Keratinocyte (primary cell): ENCODE data around the gene FZD4. TPM values are rescaled to one million over a fixed set of nuclear protein-coding genes. Genes with fewer than 3 reads are reported as not detected.
"Not testable (repeated sequence)": the region's sequence is repeated elsewhere in the genome, so short reads cannot be mapped to it uniquely, and the experiment has no call there.

Experiments
- DNase-seq: peaks from one replicate; pipeline ENCODE4 v3.0.0-alpha.2; 2011; ENCODE audit warnings: low read depth, missing footprints, low spot score
- FAIRE-seq: peaks from 2 replicates; lab custom pipeline; 2011; peaks lifted over from hg19 to GRCh38; lab: Jason Lieb, UNC
- H2AFZ ChIP-seq: 2 replicates; pipeline ENCODE4 v1.6.0; 2012; ENCODE audit warnings: low read length, control low read depth, inconsistent platforms; ENCODE audit not compliant: control insufficient read depth
- H3K27ac ChIP-seq: 2 replicates; pipeline ENCODE4 v1.5.1; 2011; ENCODE audit warnings: low read length; ENCODE audit not compliant: control insufficient read depth, insufficient read depth
- H3K27me3 ChIP-seq: 3 replicates; pipeline ENCODE4 v1.6.0; 2011; ENCODE audit warnings: low read length; ENCODE audit not compliant: control insufficient read depth, insufficient read depth; ENCODE audit errors: extremely low read depth
- H3K36me3 ChIP-seq, 2 experiments: 2 replicates in 1 of 2; 3 replicates in 1 of 2; pipeline ENCODE4 v1.5.1; 2011; ENCODE audit warnings: low read length in 2 of 2, mild to moderate bottlenecking in 1 of 2; ENCODE audit not compliant: control insufficient read depth in 2 of 2, insufficient read depth in 2 of 2; ENCODE audit errors: extremely low read depth in 1 of 2
- H3K4me1 ChIP-seq: 3 replicates; pipeline ENCODE4 v1.5.1; 2011; ENCODE audit warnings: low read length; ENCODE audit not compliant: control insufficient read depth, insufficient read depth; ENCODE audit errors: extremely low read depth
- H3K4me2 ChIP-seq: 3 replicates; pipeline ENCODE4 v1.6.0; 2011; ENCODE audit warnings: low read depth, low read length; ENCODE audit not compliant: control insufficient read depth, insufficient read depth; ENCODE audit errors: extremely low read depth
- H3K4me3 ChIP-seq, 3 experiments: fragments of 200-600 bp in 1 of 3; sonication (generic) in 1 of 3; 2 replicates in 2 of 3; 3 replicates in 1 of 3; pipeline ENCODE4 v1.5.1; 2011 to 2016; ENCODE audit warnings: low read length in 3 of 3, mild to moderate bottlenecking in 3 of 3, control low read depth in 2 of 3, inconsistent platforms in 1 of 3, low read depth in 1 of 3, mixed read lengths in 1 of 3, mixed run types in 1 of 3, moderate library complexity in 1 of 3; ENCODE audit not compliant: control insufficient read depth in 2 of 3, insufficient read depth in 2 of 3; ENCODE audit errors: extremely low read depth in 1 of 3
- H3K79me2 ChIP-seq: 2 replicates; pipeline ENCODE4 v1.6.0; 2012; ENCODE audit warnings: low read length; ENCODE audit not compliant: control insufficient read depth, insufficient read depth
- H3K9ac ChIP-seq: 3 replicates; pipeline ENCODE4 v1.6.0; 2011; ENCODE audit warnings: low read length; ENCODE audit not compliant: control insufficient read depth, insufficient read depth; ENCODE audit errors: extremely low read depth
- H3K9me1 ChIP-seq: 3 replicates; pipeline ENCODE4 v1.6.0; 2011; ENCODE audit warnings: low read length; ENCODE audit not compliant: control insufficient read depth, insufficient read depth; ENCODE audit errors: extremely low read depth
- H3K9me3 ChIP-seq: 2 replicates; pipeline ENCODE4 v1.5.1; 2012; ENCODE audit warnings: low read depth, low read length; ENCODE audit not compliant: control insufficient read depth
- H4K20me1 ChIP-seq: 3 replicates; pipeline ENCODE4 v1.6.0; 2011; ENCODE audit warnings: low read length; ENCODE audit not compliant: control insufficient read depth, insufficient read depth; ENCODE audit errors: extremely low read depth
- CTCF ChIP-seq, 3 experiments: IDR thresholded peaks in 1 of 3; conservative IDR thresholded peaks in 1 of 3; optimal IDR thresholded peaks in 1 of 3; 2 replicates in 2 of 3; 3 replicates in 1 of 3; pipeline versions ENCODE3 to v1.5.1; 2011; ENCODE audit warnings: low read length in 3 of 3, mild to moderate bottlenecking in 3 of 3, moderate library complexity in 2 of 3, control low read depth in 1 of 3, inconsistent platforms in 1 of 3; ENCODE audit not compliant: insufficient read depth in 2 of 3; ENCODE audit errors: extremely low read depth in 1 of 3
- EZH2 ChIP-seq: IDR thresholded peaks from one replicate; pipeline ENCODE4 v1.6.1; 2012; ENCODE audit warnings: inconsistent platforms, mild to moderate bottlenecking, low read length, moderate library complexity
- dilution Hi-C: fragments of 300-500 bp; cut with MboI; formaldehyde crosslinking; loops from one replicate; pipeline ENCODE4 v1.7.0; 2020; ENCODE audit warnings: low sequenced_read_pairs; ENCODE audit not compliant: extremely low pct_ligation_motif_present
- polyA plus RNA-seq, 5 experiments: library from polyadenylated mRNA; depleted of rRNA in 3 of 5; stranded (reverse) in 3 of 5; stranded (forward) in 1 of 5; unstranded in 1 of 5; fragments of >200 nt; gene quantifications; 1 replicate in 1 of 5; 2 replicates in 3 of 5; 3 replicates in 1 of 5; pipeline versions ENCODE4 v1.2.1 to v1.2.3, GENCODE V29; 2011 to 2012; ENCODE audit warnings: missing spikeins in 2 of 5, low read depth in 1 of 5, low replicate concordance in 1 of 5

The FZD4 gene
- polyA plus RNA-seq, 1 donor (not counting 4 experiments of a cell fraction or from before 2014, with no cell fraction given): 0.56 TPM

GRCh38 chr11:86938900-86939880 lies 16.0 kb downstream of the FZD4 start:
- no peak overlapping the region for H3K27ac ChIP-seq
- H3K79me2 ChIP-seq: no peaks in the 10 kb centered on the region
- FAIRE-seq (no peak), DNase-seq (no peak)
- H2AFZ ChIP-seq: no peak overlapping the region
- peak in 2 of 3 experiments; percentile 41 to 52 for TF ChIP-seq CTCF (optimal IDR thresholded peaks at IDR 0.05 in 1 of 3, IDR thresholded peaks at IDR 0.05 in 1 of 3, conservative IDR thresholded peaks at IDR 0.05 in 1 of 3; ENCODE audit: extremely low read depth in 1 of 3, insufficient read depth in 2 of 3, low read length in 3 of 3)
- no peak for TF ChIP-seq EZH2
- H3K36me3 ChIP-seq: no peaks in the 10 kb centered on the region
- H3K4me3 ChIP-seq: no peak overlapping the region
- no peak overlapping the region for H3K9ac ChIP-seq
- H3K27me3 ChIP-seq: no peaks in the 10 kb centered on the region
- no peaks in the 10 kb centered on the region for H3K4me1 ChIP-seq
- no peaks in the 10 kb centered on the region for H4K20me1 ChIP-seq
- no peak overlapping the region for H3K4me2 ChIP-seq
- dilution Hi-C loops: no loop called here
- H3K9me3 ChIP-seq: no peaks in the 10 kb centered on the region
- no peaks in the 10 kb centered on the region for H3K9me1 ChIP-seq

GRCh38 chr11:86938203-86938899 lies 16.8 kb downstream of the FZD4 start:
- Histone ChIP-seq H3K4me2 (no peak overlapping the region), H3K27me3 (no peaks in the 10 kb centered on the region)
- FAIRE-seq: no peak

GRCh38 chr11:86937193-86937806 lies 17.9 kb downstream of the FZD4 start:
- H3K27ac ChIP-seq, H3K9me3 ChIP-seq, dilution Hi-C loops, DNase-seq, FAIRE-seq, H3K4me3 ChIP-seq, H2AFZ ChIP-seq, H3K36me3 ChIP-seq, H3K27me3 ChIP-seq, H3K79me2 ChIP-seq, H3K9ac ChIP-seq, H4K20me1 ChIP-seq, H3K4me1 ChIP-seq, H3K4me2 ChIP-seq, H3K9me1 ChIP-seq: not testable (repeated sequence)

More at GRCh38 chr11:86938203-86938899, 16.8 kb downstream of the FZD4 start:
- Histone ChIP-seq H3K4me3 (no peak overlapping the region), H3K79me2 (no peaks in the 10 kb centered on the region), H3K27ac (no peak overlapping the region), H2AFZ (no peak overlapping the region), H3K9me1 (no peaks in the 10 kb centered on the region), H4K20me1 (no peaks in the 10 kb centered on the region), H3K36me3 (no peaks in the 10 kb centered on the region), H3K9ac (no peak overlapping the region), H3K9me3 (no peaks in the 10 kb centered on the region), H3K4me1 (no peaks in the 10 kb centered on the region)
- TF ChIP-seq CTCF (optimal IDR thresholded peaks at IDR 0.05 in 1 of 3, IDR thresholded peaks at IDR 0.05 in 1 of 3, conservative IDR thresholded peaks at IDR 0.05 in 1 of 3; ENCODE audit: extremely low read depth in 1 of 3, insufficient read depth in 2 of 3, low read length in 3 of 3): no peak
- TF ChIP-seq EZH2: no peak
- no peak for DNase-seq
- dilution Hi-C loops: no loop called here
